ENCODE measurements around the gene MFAP2. TPM values are rescaled to one million over a fixed set of nuclear protein-coding genes. Genes with fewer than 3 reads are reported as not detected.

Gene MFAP2, protein sequence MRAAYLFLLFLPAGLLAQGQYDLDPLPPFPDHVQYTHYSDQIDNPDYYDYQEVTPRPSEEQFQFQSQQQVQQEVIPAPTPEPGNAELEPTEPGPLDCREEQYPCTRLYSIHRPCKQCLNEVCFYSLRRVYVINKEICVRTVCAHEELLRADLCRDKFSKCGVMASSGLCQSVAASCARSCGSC
- total RNA-seq: 10 to 100 TPM; 39.0 to 52.1 TPM
- long read RNA-seq, donor 1, transcript MFAP2-202 (9 exons, 1,260 nt): major isoform, 26 of 43 reads
- long read RNA-seq, donor 1, partial matches to known transcripts: 4 of 43 reads
- long read RNA-seq, donor 1, other reads (novel, unspliced or antisense): 13 of 43 reads
- long read RNA-seq, donor 2, transcript MFAP2-202 (9 exons, 1,260 nt): major isoform, 46 of 92 reads
- long read RNA-seq, donor 2, partial matches to known transcripts: 7 of 92 reads
- long read RNA-seq, donor 2, other reads (novel, unspliced or antisense): 39 of 92 reads

- no peak for DNase-seq (ENCODE audit: low spot score)
- intact Hi-C loops (cut with DNase I): no loop called here
Measured at GRCh38 chr1:16980473-16981268, at the start of gene MFAP2. TSS of gene MFAP2 (minus strand) at chr1:16980620. CDS start at chr1:16978273, 2,347 bp downstream.

DNA sequence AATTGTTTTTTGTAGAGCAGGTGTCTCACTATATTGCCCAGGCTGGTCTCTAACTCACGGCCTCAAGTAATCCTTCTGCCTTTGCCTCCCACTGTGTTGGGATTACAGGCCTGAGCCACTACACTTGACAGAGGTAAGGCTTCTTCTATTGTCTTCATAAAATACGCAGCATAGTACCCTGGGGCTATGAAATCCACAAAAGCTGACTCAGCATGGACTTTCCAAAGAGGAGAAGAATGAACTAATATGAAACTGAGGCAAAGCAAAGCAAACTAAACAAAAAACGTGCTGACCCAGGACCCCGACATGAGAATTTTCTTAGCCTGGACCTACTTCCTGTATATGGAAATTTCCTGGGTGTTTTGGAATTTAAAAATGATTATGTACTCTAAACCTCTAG is 49.8 kb upstream of the MFAP2 start:
- intact Hi-C loops (cut with DNase I): no loop called here
- DNase-seq (ENCODE audit: low spot score): peak; percentile 12

DNA sequence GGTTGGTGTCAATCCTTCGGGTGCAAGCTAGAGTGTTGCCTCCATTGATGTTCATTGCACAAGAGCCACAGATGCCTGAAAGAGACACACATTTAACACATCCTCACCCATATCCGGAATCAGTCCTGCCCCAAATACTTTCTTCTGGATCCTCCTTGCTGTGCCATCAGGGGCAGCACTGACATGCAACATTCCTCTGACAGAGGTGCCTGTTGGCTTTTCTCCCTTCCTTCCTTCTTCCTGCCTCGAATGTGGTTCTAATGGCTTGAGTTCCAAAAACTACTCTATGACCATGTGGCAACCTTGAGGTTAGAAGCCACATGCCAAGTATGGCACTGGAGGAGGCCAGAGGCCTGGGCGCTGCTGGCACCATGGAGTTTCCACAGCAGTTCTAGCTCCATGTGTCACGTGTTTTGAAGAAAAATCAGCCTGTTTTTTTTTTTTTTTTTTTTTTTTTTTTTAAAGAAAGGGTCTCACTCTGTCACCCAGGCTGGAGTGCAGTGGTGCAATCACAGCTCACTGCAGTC is 48.3 kb upstream of the MFAP2 start:
- peak; percentile 55 for DNase-seq (ENCODE audit: low spot score)
- intact Hi-C loops (cut with DNase I): no loop called here

DNA sequence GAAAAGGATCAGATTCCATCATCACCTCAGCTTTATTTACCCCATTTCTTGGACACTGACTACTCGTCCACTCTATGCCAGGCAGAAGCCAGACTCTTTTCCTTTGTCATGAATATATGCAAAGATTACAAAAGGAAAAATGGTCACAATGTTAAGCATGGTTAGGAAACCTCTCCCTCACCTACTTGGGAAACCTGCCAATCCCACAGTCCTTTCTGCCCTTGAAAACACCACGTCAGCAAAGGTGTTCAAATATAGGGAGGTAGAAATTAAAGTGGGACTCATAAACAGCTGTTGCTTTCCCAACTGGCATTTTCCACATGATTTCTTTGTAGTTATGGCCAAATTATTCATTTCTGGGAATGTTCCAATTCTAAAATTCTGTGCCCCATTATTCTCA is 47.5 kb upstream of the MFAP2 start:
- DNase-seq (ENCODE audit: low spot score): no peak
- intact Hi-C loops (cut with DNase I): no loop called here

DNA sequence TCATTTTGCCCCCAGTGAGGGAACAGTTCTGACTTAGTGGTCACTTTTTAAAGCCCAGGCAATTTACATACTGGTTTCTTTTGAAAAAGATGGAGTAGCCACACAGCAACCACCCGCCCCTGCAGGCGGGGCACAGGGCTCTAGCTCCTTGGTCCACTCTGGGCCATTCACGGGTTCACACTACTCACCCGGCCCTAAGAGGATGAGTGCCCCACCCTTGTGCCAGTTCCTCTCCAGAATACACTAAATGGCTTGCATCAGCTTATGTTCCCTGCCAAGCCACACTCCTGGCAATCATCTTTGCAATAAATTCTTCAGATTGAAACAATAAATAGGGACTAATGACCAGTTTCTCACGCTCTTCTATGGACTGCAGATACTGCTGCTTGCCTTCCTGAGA is 47.0 kb upstream of the MFAP2 start:
- intact Hi-C loops (cut with DNase I): no loop called here
- peak; percentile 79 for DNase-seq (ENCODE audit: low spot score)

DNA sequence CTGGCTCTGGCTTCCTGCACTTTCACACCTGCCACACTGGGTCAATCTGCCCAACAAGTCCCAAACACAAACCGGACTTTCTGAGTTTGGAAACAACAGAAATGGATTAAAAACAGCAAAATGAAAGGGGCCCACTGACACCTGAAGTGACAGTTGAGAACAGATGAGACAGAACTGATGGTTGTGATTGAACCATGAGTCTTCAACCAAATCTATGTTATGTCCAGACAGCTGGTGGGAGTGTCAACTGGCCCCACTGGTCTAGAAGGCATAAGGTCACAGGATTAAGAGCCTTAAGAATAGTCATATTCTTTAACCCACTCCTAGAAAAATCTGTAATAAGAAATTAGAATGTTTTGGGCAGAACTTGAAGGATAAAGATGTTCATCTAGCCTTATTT is 44.3 kb upstream of the MFAP2 start:
- intact Hi-C loops (cut with DNase I): no loop called here
- DNase-seq (ENCODE audit: low spot score): no peak

DNA sequence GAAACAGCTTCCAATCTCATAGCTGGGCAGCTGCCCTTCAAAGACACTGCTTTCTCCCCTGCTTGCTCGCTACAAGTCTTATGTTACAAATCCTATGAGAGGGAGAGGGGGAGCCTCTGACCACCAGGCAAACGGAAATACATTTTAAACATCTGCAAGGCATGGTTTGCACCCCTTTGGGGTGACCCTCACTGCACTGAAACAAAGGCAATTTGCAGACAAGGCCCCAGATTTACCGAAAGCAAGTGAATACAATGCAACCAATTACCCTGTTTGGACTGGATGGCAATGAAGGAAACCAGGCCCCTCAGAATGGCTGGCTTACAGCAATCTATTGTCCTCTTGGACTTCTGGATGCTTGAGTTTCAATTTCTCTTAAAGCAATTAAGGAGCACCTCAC is 43.2 kb upstream of the MFAP2 start:
- DNase-seq (ENCODE audit: low spot score): peak; percentile 14
- intact Hi-C loops (cut with DNase I): no loop called here

- intact Hi-C loops (cut with DNase I): no loop called here
- peak; percentile 22 for DNase-seq (ENCODE audit: low spot score)
Measured at GRCh38 chr1:17023102-17023501, 42.7 kb upstream of the MFAP2 start.

DNA sequence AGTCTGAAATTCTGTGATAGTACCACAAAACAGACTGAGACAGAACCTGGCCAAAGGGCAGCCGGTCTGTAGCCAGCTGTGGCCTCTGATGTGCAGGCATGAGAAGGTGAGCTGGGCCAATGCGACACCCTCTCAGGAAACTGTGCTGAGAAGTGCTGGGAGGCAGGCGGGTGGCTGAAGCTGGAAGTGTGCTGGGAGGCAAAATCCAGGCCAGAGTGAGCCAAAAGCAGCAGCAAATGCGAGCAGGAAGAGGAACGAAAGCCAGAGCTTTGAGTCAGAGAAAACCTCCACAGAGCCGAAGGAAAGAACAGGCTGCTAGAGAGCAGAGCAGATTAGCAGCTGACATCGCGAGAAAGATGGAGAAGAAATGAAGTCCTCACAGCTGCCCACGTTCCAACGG is 41.5 kb upstream of the MFAP2 start:
- intact Hi-C loops (cut with DNase I): no loop called here
- DNase-seq (ENCODE audit: low spot score): peak; percentile 47

- no peak for DNase-seq (ENCODE audit: low spot score)
- intact Hi-C loops (cut with DNase I): no loop called here
Measured at GRCh38 chr1:17020502-17020901, 40.1 kb upstream of the MFAP2 start.

- intact Hi-C loops (cut with DNase I): no loop called here
Measured at GRCh38 chr1:17018849-17019248, 38.4 kb upstream of the MFAP2 start.

DNA sequence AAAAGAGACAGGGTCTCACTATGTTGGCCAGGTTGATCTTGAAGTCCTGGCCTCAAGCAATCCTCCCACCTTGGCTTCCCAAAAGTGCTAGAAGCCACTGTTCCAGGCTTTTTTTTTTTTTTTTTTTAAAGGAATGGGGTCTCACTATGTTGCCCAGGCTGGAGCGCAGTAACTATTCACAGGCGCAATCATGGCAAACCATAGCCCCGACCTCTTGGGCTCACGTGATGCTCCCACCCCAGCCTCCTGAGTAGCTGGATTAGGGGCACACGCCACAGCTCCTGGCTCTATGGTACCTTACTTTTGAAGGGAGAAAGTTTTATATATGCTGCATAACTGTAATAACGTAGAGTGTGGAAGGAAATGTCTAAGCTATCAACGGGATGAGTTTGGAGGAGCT is 37.0 kb upstream of the MFAP2 start:
- intact Hi-C loops (cut with DNase I): no loop called here
- DNase-seq (ENCODE audit: low spot score): peak; percentile 9

More at GRCh38 chr1:17018849-17019248, 38.4 kb upstream of the MFAP2 start:
- DNase-seq (ENCODE audit: low spot score): peak; percentile 17

GRCh38 chr1:17016317-17016661 is 35.9 kb upstream of the MFAP2 start:
- no peak for DNase-seq (ENCODE audit: low spot score)
- intact Hi-C loops (cut with DNase I): no loop called here

DNA sequence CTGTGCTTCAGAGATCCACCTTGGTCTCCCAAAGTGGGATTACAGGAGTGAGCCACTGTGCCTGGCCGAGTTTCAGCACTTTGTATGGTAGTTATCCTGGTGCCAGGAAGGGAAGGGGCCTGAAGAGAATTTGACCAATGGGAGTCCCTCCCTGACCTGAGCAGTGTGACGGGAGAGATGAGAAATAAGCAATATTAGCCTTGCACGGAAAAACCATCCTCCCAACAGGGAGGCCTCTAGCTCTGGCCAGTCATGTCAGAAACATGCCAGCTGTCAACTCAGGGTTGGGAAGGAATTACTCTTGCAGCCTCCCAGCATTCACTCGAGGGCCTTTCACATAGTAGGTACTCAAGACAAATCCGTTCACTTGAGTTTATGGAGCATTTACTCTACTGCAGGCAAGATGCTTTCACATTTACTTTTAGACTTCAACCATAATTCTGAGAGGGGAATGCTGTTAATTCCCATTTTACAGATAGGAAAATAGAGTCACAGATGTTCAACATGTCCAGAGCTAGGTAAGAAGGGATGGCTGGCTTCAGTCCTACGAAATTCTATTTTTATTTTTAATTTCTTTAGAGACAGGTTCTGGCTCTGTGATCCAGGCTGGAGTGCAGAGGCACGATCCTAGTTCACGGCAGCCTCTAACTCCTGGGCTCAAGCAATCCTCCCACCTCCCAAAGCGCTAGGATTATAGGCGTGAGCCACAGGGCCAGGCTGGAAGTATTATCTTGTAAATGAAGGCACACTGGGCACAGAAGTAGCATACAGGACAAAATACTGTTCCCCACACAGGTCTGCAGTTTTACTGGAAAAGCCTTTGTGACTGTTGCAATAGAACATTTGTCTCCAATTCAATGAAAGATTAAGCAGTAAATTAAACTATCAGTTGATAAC is 34.5 kb upstream of the MFAP2 start:
- no peak for DNase-seq (ENCODE audit: low spot score)
- intact Hi-C loops (cut with DNase I): no loop called here

- DNase-seq (ENCODE audit: low spot score): peak; percentile 69
- intact Hi-C loops (cut with DNase I): no loop called here
Measured at GRCh38 chr1:17013491-17014320, 33.3 kb upstream of the MFAP2 start.

GRCh38 chr1:17012775-17013490 is 32.5 kb upstream of the MFAP2 start:
- intact Hi-C loops (cut with DNase I): no loop called here
- DNase-seq (ENCODE audit: low spot score): peak; percentile 49

DNA sequence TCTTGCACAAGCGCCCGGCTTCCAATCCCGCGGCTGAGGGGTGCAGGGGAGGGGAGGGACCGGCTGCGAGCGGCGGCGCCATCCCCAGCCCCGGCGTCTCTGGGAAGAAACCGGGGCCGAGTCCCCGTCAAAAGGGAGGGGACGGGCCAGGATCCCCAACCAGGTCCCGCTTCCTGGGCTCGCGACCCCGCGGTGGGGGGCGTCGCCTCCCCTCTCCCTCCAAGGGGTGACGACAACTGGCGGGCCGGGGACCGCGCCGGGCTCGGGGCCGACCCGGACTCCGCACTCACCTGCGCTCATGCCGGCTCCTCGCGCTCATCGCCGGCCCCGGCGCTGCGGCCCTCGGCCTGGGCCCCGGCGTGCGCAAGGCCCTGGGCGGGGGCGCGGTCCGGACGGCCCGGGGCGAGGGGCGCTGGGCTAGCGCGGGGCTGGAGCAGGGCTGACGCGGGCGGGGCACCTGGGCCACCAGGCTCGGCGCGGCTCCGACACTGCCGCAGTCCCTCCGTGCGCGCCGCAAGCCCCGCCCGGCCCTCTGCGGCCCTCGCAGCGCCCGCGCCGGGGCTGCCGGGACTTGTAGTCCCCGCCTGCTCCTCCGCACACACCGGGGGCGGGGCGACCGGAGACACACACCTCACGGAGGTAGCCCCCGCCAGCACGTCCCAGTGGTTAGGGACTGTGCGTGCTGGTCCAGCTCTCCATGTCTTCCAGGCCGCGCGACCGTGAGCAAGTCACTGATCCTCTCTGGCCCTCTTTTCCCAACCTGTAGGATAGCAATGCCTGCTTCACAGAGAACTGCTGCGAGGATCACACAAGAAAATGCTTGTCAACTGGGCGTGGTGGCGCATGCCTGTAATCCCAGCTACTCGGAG is 31.3 kb upstream of the MFAP2 start, which contains the start of gene ATP13A2:
ATP13A2 (minus strand) TSS at position 490 of the 869 bp plus-strand sequence; CDS start at position 300, 190 bp downstream.
- peak; percentile 91 for DNase-seq (ENCODE audit: low spot score)
- intact Hi-C loops (cut with DNase I): no loop called here
